H1 (cell line): ENCODE data around the gene GDAP1L1. TPM values are rescaled to one million over a fixed set of nuclear protein-coding genes. Genes with fewer than 3 reads are reported as not detected.

Experiments used
- CHD2 ChIP-seq: IDR thresholded peaks from 2 replicates; pipeline ENCODE4 v1.6.1; 2012; ENCODE audit warnings: low read length, improper control_type of control experiment
- CHD7 ChIP-seq: fragments of 300-600 bp; sonication (generic); IDR thresholded peaks from 2 replicates; pipeline ENCODE4 v1.7.1; 2012; ENCODE audit warnings: low read length, moderate library complexity, mild to moderate bottlenecking, inconsistent platforms; ENCODE audit not compliant: insufficient replicate concordance
- polyA plus RNA-seq, 7 experiments: library from polyadenylated mRNA; depleted of rRNA in 3 of 7; stranded (reverse) in 5 of 7; unstranded in 2 of 7; fragments of >200 nt in 5 of 7; fragments of 200-250 nt in 2 of 7; gene quantifications; 1 replicate in 5 of 7; 2 replicates in 1 of 7; 4 replicates in 1 of 7; pipeline versions ENCODE4 v1.2.1 to v1.2.3, GENCODE V29; 2011 to 2013; ENCODE audit warnings: missing spikeins in 2 of 7, mixed read lengths in 2 of 7
- total RNA-seq: library from RNA; stranded (reverse); fragmentation: NEBNext Ultra II Directional; extraction: Animal tissue kit (Norgen Biotek cat#: 25700); gene quantifications from 2 replicates; pipeline ENCODE4 v1.2.1, GENCODE V29; 2021

The GDAP1L1 gene
- total and polyA plus RNA-seq, 2 of the 8 experiments (the other 6 are each of a cell fraction or from before 2014, with no cell fraction given) = 8.5 to 63.1 TPM

- TF ChIP-seq CHD7 (no peak), CHD2 (no peak)
- TF ChIP-seq, all 59 proteins: peak for 0
These were observed 67.8 kb downstream of the GDAP1L1 start (continued) for GRCh38 chr20:44314870-44315269.
